ENCODE measurements around the gene MPDU1.

Gene MPDU1

GRCh38 chr17:7583253-7584109 lies at the start of gene MPDU1:
MPDU1 (plus strand) TSS chr17:7583852; CDS start chr17:7583863, 11 bp downstream.
- peak; percentile 93 for DNase-seq (ENCODE audit: low read depth)

- no peak for DNase-seq (ENCODE audit: low read depth)
Observed at GRCh38 chr17:7538050-7538449, 45.6 kb upstream of the MPDU1 start.

- no peak for DNase-seq (ENCODE audit: low read depth)
Observed at GRCh38 chr17:7538891-7539545, 44.6 kb upstream of the MPDU1 start.

GRCh38 chr17:7541074-7541621 lies 42.5 kb upstream of the MPDU1 start:
- DNase-seq (ENCODE audit: low read depth) = no peak

- DNase-seq (ENCODE audit: low read depth) = no peak
Observed at GRCh38 chr17:7544911-7545310, 38.7 kb upstream of the MPDU1 start.

- peak; percentile 46 for DNase-seq (ENCODE audit: low read depth)
Observed at GRCh38 chr17:7548585-7549400, 34.9 kb upstream of the MPDU1 start, which contains the start of gene TNFSF12. TNFSF12 (plus strand) TSS chr17:7549058; CDS start chr17:7549154, 96 bp downstream.

- no peak for DNase-seq (ENCODE audit: low read depth)
Observed at GRCh38 chr17:7549401-7550055, 34.1 kb upstream of the MPDU1 start.

GRCh38 chr17:7550344-7550743 lies 33.3 kb upstream of the MPDU1 start:
- no peak for DNase-seq (ENCODE audit: low read depth)

- DNase-seq (ENCODE audit: low read depth) = no peak
Observed at GRCh38 chr17:7551396-7551795, 32.3 kb upstream of the MPDU1 start.

GRCh38 chr17:7552621-7553051 lies 31.0 kb upstream of the MPDU1 start:
- DNase-seq (ENCODE audit: low read depth) = no peak

GRCh38 chr17:7553356-7553755 lies 30.3 kb upstream of the MPDU1 start:
- DNase-seq (ENCODE audit: low read depth) = no peak

GRCh38 chr17:7555320-7555948 lies 28.2 kb upstream of the MPDU1 start:
- DNase-seq (ENCODE audit: low read depth) = no peak

- DNase-seq (ENCODE audit: low read depth) = no peak
Observed at GRCh38 chr17:7556627-7557026, 27.0 kb upstream of the MPDU1 start.

- no peak for DNase-seq (ENCODE audit: low read depth)
Observed at GRCh38 chr17:7557147-7557764, 26.4 kb upstream of the MPDU1 start.

GRCh38 chr17:7557775-7558543 lies 25.7 kb upstream of the MPDU1 start:
- DNase-seq (ENCODE audit: low read depth) = no peak

GRCh38 chr17:7558544-7559319 lies 24.9 kb upstream of the MPDU1 start, which contains the start of gene TNFSF13:
TNFSF13 (plus strand) TSS chr17:7558750; CDS start chr17:7559040, 290 bp downstream.
- no peak for DNase-seq (ENCODE audit: low read depth)

GRCh38 chr17:7559320-7560171 lies 24.1 kb upstream of the MPDU1 start:
- no peak for DNase-seq (ENCODE audit: low read depth)
